HG02852 (cell line): ENCODE results near the gene RAB15.
A peak's percentile ranks its signal among the peaks of the same experiment; 100 is the strongest.
"Not testable (repeated sequence)": the region's sequence is repeated elsewhere in the genome, so short reads cannot be mapped to it uniquely, and the experiment has no call there.

ENCODE experiments used
- ATAC-seq: cut with Tn5 transposase; IDR thresholded peaks from one replicate; pipeline ENCODE4 v1.9.1; 2021; ENCODE audit warnings: mild to moderate bottlenecking, moderate library complexity; ENCODE audit not compliant: unreplicated experiment

The RAB15 gene

GRCh38 chr14:64914237-64915028 is 57.7 kb downstream of the RAB15 start, which contains the start of gene CHURC1:
Gene CHURC1, plus strand, starts transcription at chr14:64914455. Its CDS starts 41 bp downstream, at chr14:64914496.
- ATAC-seq, result peak; percentile 89

- not testable (repeated sequence) for ATAC-seq
Measured at GRCh38 chr14:64913477-64913876, 58.7 kb downstream of the RAB15 start.

- no peak for ATAC-seq
Measured at GRCh38 chr14:64912261-64912660, 59.9 kb downstream of the RAB15 start.

- no peak for ATAC-seq
Measured at GRCh38 chr14:64910847-64911495, 61.2 kb downstream of the RAB15 start.

- ATAC-seq, result no peak
Measured at GRCh38 chr14:64906022-64906421, 66.1 kb downstream of the RAB15 start.

- ATAC-seq, result no peak
Measured at GRCh38 chr14:64899958-64900357, 72.2 kb downstream of the RAB15 start.
